Keratinocyte (primary cell): ENCODE measurements around the gene MAP2K4. TPM values are rescaled to one million over a fixed set of nuclear protein-coding genes. Genes with fewer than 3 reads are reported as not detected.
A peak's percentile ranks its signal among the peaks of the same experiment; 100 is the strongest.

ENCODE experiments used
- DNase-seq: peaks from one replicate; pipeline ENCODE4 v3.0.0-alpha.2; 2011; ENCODE audit warnings: low read depth, missing footprints, low spot score
- FAIRE-seq: peaks from 2 replicates; lab custom pipeline; 2011; peaks lifted over from hg19 to GRCh38; lab: Jason Lieb, UNC
- H2AFZ ChIP-seq: 2 replicates; pipeline ENCODE4 v1.6.0; 2012; ENCODE audit warnings: low read length, control low read depth, inconsistent platforms; ENCODE audit not compliant: control insufficient read depth
- H3K27ac ChIP-seq: 2 replicates; pipeline ENCODE4 v1.5.1; 2011; ENCODE audit warnings: low read length; ENCODE audit not compliant: control insufficient read depth, insufficient read depth
- H3K27me3 ChIP-seq: 3 replicates; pipeline ENCODE4 v1.6.0; 2011; ENCODE audit warnings: low read length; ENCODE audit not compliant: control insufficient read depth, insufficient read depth; ENCODE audit errors: extremely low read depth
- H3K36me3 ChIP-seq, 2 experiments: 2 replicates in 1 of 2; 3 replicates in 1 of 2; pipeline ENCODE4 v1.5.1; 2011; ENCODE audit warnings: low read length in 2 of 2, mild to moderate bottlenecking in 1 of 2; ENCODE audit not compliant: control insufficient read depth in 2 of 2, insufficient read depth in 2 of 2; ENCODE audit errors: extremely low read depth in 1 of 2
- H3K4me1 ChIP-seq: 3 replicates; pipeline ENCODE4 v1.5.1; 2011; ENCODE audit warnings: low read length; ENCODE audit not compliant: control insufficient read depth, insufficient read depth; ENCODE audit errors: extremely low read depth
- H3K4me2 ChIP-seq: 3 replicates; pipeline ENCODE4 v1.6.0; 2011; ENCODE audit warnings: low read depth, low read length; ENCODE audit not compliant: control insufficient read depth, insufficient read depth; ENCODE audit errors: extremely low read depth
- H3K4me3 ChIP-seq, 3 experiments: fragments of 200-600 bp in 1 of 3; sonication (generic) in 1 of 3; 2 replicates in 2 of 3; 3 replicates in 1 of 3; pipeline ENCODE4 v1.5.1; 2011 to 2016; ENCODE audit warnings: low read length in 3 of 3, mild to moderate bottlenecking in 3 of 3, control low read depth in 2 of 3, inconsistent platforms in 1 of 3, low read depth in 1 of 3, mixed read lengths in 1 of 3, mixed run types in 1 of 3, moderate library complexity in 1 of 3; ENCODE audit not compliant: control insufficient read depth in 2 of 3, insufficient read depth in 2 of 3; ENCODE audit errors: extremely low read depth in 1 of 3
- H3K79me2 ChIP-seq: 2 replicates; pipeline ENCODE4 v1.6.0; 2012; ENCODE audit warnings: low read length; ENCODE audit not compliant: control insufficient read depth, insufficient read depth
- H3K9ac ChIP-seq: 3 replicates; pipeline ENCODE4 v1.6.0; 2011; ENCODE audit warnings: low read length; ENCODE audit not compliant: control insufficient read depth, insufficient read depth; ENCODE audit errors: extremely low read depth
- H3K9me1 ChIP-seq: 3 replicates; pipeline ENCODE4 v1.6.0; 2011; ENCODE audit warnings: low read length; ENCODE audit not compliant: control insufficient read depth, insufficient read depth; ENCODE audit errors: extremely low read depth
- H3K9me3 ChIP-seq: 2 replicates; pipeline ENCODE4 v1.5.1; 2012; ENCODE audit warnings: low read depth, low read length; ENCODE audit not compliant: control insufficient read depth
- H4K20me1 ChIP-seq: 3 replicates; pipeline ENCODE4 v1.6.0; 2011; ENCODE audit warnings: low read length; ENCODE audit not compliant: control insufficient read depth, insufficient read depth; ENCODE audit errors: extremely low read depth
- CTCF ChIP-seq, 3 experiments: IDR thresholded peaks in 1 of 3; conservative IDR thresholded peaks in 1 of 3; optimal IDR thresholded peaks in 1 of 3; 2 replicates in 2 of 3; 3 replicates in 1 of 3; pipeline versions ENCODE3 to v1.5.1; 2011; ENCODE audit warnings: low read length in 3 of 3, mild to moderate bottlenecking in 3 of 3, moderate library complexity in 2 of 3, control low read depth in 1 of 3, inconsistent platforms in 1 of 3; ENCODE audit not compliant: insufficient read depth in 2 of 3; ENCODE audit errors: extremely low read depth in 1 of 3
- EZH2 ChIP-seq: IDR thresholded peaks from one replicate; pipeline ENCODE4 v1.6.1; 2012; ENCODE audit warnings: inconsistent platforms, mild to moderate bottlenecking, low read length, moderate library complexity
- dilution Hi-C: fragments of 300-500 bp; cut with MboI; formaldehyde crosslinking; loops from one replicate; pipeline ENCODE4 v1.7.0; 2020; ENCODE audit warnings: low sequenced_read_pairs; ENCODE audit not compliant: extremely low pct_ligation_motif_present
- polyA plus RNA-seq, 5 experiments: library from polyadenylated mRNA; depleted of rRNA in 3 of 5; stranded (reverse) in 3 of 5; stranded (forward) in 1 of 5; unstranded in 1 of 5; fragments of >200 nt; gene quantifications; 1 replicate in 1 of 5; 2 replicates in 3 of 5; 3 replicates in 1 of 5; pipeline versions ENCODE4 v1.2.1 to v1.2.3, GENCODE V29; 2011 to 2012; ENCODE audit warnings: missing spikeins in 2 of 5, low read depth in 1 of 5, low replicate concordance in 1 of 5

Gene MAP2K4
- polyA plus RNA-seq, 1 donor (not counting 4 experiments of a cell fraction or from before 2014, with no cell fraction given): 37.3 TPM

- no peak overlapping the region for H3K9ac ChIP-seq
- H3K79me2 ChIP-seq: peaks cover 22% of the 10 kb centered on the region
- no peak overlapping the region for H3K4me3 ChIP-seq
- no peaks in the 10 kb centered on the region for H3K9me1 ChIP-seq
- H3K36me3 ChIP-seq: peaks cover 4 to 5% of the 10 kb centered on the region in 2 experiments
- dilution Hi-C loops: no loop called here
- no peaks in the 10 kb centered on the region for H4K20me1 ChIP-seq
- H2AFZ ChIP-seq: no peak overlapping the region
- no peak overlapping the region for H3K4me2 ChIP-seq
- peaks cover 14% of the 10 kb centered on the region for H3K4me1 ChIP-seq
- H3K27ac ChIP-seq: no peak overlapping the region
- no peaks in the 10 kb centered on the region for H3K9me3 ChIP-seq
- DNase-seq (no peak), FAIRE-seq (peak; percentile 60)
- TF ChIP-seq CTCF (optimal IDR thresholded peaks at IDR 0.05 in 1 of 3, IDR thresholded peaks at IDR 0.05 in 1 of 3, conservative IDR thresholded peaks at IDR 0.05 in 1 of 3; ENCODE audit: extremely low read depth in 1 of 3, insufficient read depth in 2 of 3, low read length in 3 of 3): peak in 1 of 3 experiments; percentile 30
- no peak for TF ChIP-seq EZH2
- no peaks in the 10 kb centered on the region for H3K27me3 ChIP-seq
These were observed 64.6 kb downstream of the MAP2K4 start for GRCh38 chr17:12085076-12085949.

GRCh38 chr17:12088035-12088434, 67.4 kb downstream of the MAP2K4 start:
- Histone ChIP-seq H3K27ac (no peak overlapping the region), H3K27me3 (no peaks in the 10 kb centered on the region), H3K4me3 (no peak overlapping the region), H3K9ac (no peak overlapping the region), H4K20me1 (no peaks in the 10 kb centered on the region), H3K9me3 (no peaks in the 10 kb centered on the region), H3K36me3 (peaks cover 0 to 4% of the 10 kb centered on the region in 2 experiments), H3K4me2 (no peak overlapping the region), H2AFZ (no peak overlapping the region), H3K9me1 (no peaks in the 10 kb centered on the region), H3K4me1 (peaks cover 15% of the 10 kb centered on the region), H3K79me2 (peaks cover 28% of the 10 kb centered on the region)
- DNase-seq: no peak
- TF ChIP-seq CTCF (optimal IDR thresholded peaks at IDR 0.05 in 1 of 3, IDR thresholded peaks at IDR 0.05 in 1 of 3, conservative IDR thresholded peaks at IDR 0.05 in 1 of 3; ENCODE audit: extremely low read depth in 1 of 3, insufficient read depth in 2 of 3, low read length in 3 of 3) (no peak), EZH2 (no peak)
- dilution Hi-C loops: no loop called here
- no peak for FAIRE-seq
